ENCODE results near the gene TBC1D30. TPM values are rescaled to one million over a fixed set of nuclear protein-coding genes. Genes with fewer than 3 reads are reported as not detected.

The TBC1D30 gene
- total RNA-seq, 4 donors from 2014 or later, result 0.49 to 3.9 (median 3.1) TPM

- DNase-seq (ENCODE audit: low spot score in 2 of 2), result no peak
- Histone ChIP-seq H3K27ac (no peak overlapping the region), H3K27me3 (no peaks in the 10 kb centered on the region), H3K4me1 (peaks cover 6% of the 10 kb centered on the region), H3K36me3 (no peaks in the 10 kb centered on the region), H3K4me3 (no peak overlapping the region), H3K9me3 (no peaks in the 10 kb centered on the region)
- 71% methylated on average over 1 of the region's 1 CpG for WGBS
- TF ChIP-seq POLR2A (IDR thresholded peaks at IDR 0.05), result no peak
- TF ChIP-seq EP300 (IDR thresholded peaks at IDR 0.05), result no peak
- TF ChIP-seq POLR2AphosphoS5 (IDR thresholded peaks at IDR 0.05), result no peak
- no peak for TF ChIP-seq CTCF (IDR thresholded peaks at IDR 0.05)
These were observed 32.3 kb upstream of the TBC1D30 start for GRCh38 chr12:64792128-64792527.

- peaks cover 6% of the 10 kb centered on the region for H3K4me1 ChIP-seq
- no peak overlapping the region for H3K4me3 ChIP-seq
- no peak overlapping the region for H3K27ac ChIP-seq
- no peaks in the 10 kb centered on the region for H3K9me3 ChIP-seq
- no peaks in the 10 kb centered on the region for H3K27me3 ChIP-seq
- no peak for TF ChIP-seq POLR2AphosphoS5 (IDR thresholded peaks at IDR 0.05)
- no peak for TF ChIP-seq POLR2A (IDR thresholded peaks at IDR 0.05)
- no peak for TF ChIP-seq EP300 (IDR thresholded peaks at IDR 0.05)
- no peak for TF ChIP-seq CTCF (IDR thresholded peaks at IDR 0.05)
- no peaks in the 10 kb centered on the region for H3K36me3 ChIP-seq
- WGBS, result 73% methylated on average over 3 of the region's 3 CpGs
- no peak for DNase-seq (ENCODE audit: low spot score in 2 of 2)
These were observed 30.8 kb upstream of the TBC1D30 start for GRCh38 chr12:64793610-64794009.

GRCh38 chr12:64794305-64794704, 30.1 kb upstream of the TBC1D30 start:
- Histone ChIP-seq H3K4me1 (peaks cover 6% of the 10 kb centered on the region), H3K27me3 (no peaks in the 10 kb centered on the region), H3K27ac (no peak overlapping the region), H3K4me3 (no peak overlapping the region), H3K36me3 (no peaks in the 10 kb centered on the region), H3K9me3 (no peaks in the 10 kb centered on the region)
- 93% methylated on average over 3 of the region's 3 CpGs for WGBS
- TF ChIP-seq POLR2A (IDR thresholded peaks at IDR 0.05) (no peak), CTCF (IDR thresholded peaks at IDR 0.05) (no peak), EP300 (IDR thresholded peaks at IDR 0.05) (no peak), POLR2AphosphoS5 (IDR thresholded peaks at IDR 0.05) (no peak)
- DNase-seq (ENCODE audit: low spot score in 2 of 2), result no peak

- WGBS, result 51% methylated on average over 5 of the region's 5 CpGs
- Histone ChIP-seq H3K27me3 (no peaks in the 10 kb centered on the region), H3K27ac (no peak overlapping the region), H3K4me1 (peaks cover 6% of the 10 kb centered on the region), H3K4me3 (no peak overlapping the region), H3K9me3 (no peaks in the 10 kb centered on the region), H3K36me3 (no peaks in the 10 kb centered on the region)
- DNase-seq (ENCODE audit: low spot score in 2 of 2), result no peak
- TF ChIP-seq CTCF (IDR thresholded peaks at IDR 0.05) (peak; percentile 78 to 79), POLR2A (IDR thresholded peaks at IDR 0.05) (no peak)
These were observed 28.1 kb upstream of the TBC1D30 start for GRCh38 chr12:64796205-64796845.

- Histone ChIP-seq H3K27me3 (no peaks in the 10 kb centered on the region), H3K27ac (no peak overlapping the region), H3K36me3 (no peaks in the 10 kb centered on the region), H3K9me3 (no peaks in the 10 kb centered on the region), H3K4me3 (no peak overlapping the region), H3K4me1 (peaks cover 7% of the 10 kb centered on the region)
- WGBS, result 68% methylated on average over 1 of the region's 1 CpG
- TF ChIP-seq CTCF (IDR thresholded peaks at IDR 0.05) (no peak), POLR2AphosphoS5 (IDR thresholded peaks at IDR 0.05) (no peak), POLR2A (IDR thresholded peaks at IDR 0.05) (no peak), EP300 (IDR thresholded peaks at IDR 0.05) (no peak)
- no peak for DNase-seq (ENCODE audit: low spot score in 2 of 2)
These were observed 27.3 kb upstream of the TBC1D30 start for GRCh38 chr12:64797156-64797555.

Measured in suprapubic skin (tissue), 4 donors.